HG03280 (cell line): ENCODE data around the gene TEX48.

Experiments used
- ATAC-seq: cut with Tn5 transposase; IDR thresholded peaks from one replicate; pipeline ENCODE4 v1.9.1; 2021; ENCODE audit warnings: mild to moderate bottlenecking, moderate library complexity; ENCODE audit not compliant: unreplicated experiment

TEX48 gene

GRCh38 chr9:114694146-114694545 lies 12.2 kb upstream of the TEX48 start:
- ATAC-seq, result no peak

DNA sequence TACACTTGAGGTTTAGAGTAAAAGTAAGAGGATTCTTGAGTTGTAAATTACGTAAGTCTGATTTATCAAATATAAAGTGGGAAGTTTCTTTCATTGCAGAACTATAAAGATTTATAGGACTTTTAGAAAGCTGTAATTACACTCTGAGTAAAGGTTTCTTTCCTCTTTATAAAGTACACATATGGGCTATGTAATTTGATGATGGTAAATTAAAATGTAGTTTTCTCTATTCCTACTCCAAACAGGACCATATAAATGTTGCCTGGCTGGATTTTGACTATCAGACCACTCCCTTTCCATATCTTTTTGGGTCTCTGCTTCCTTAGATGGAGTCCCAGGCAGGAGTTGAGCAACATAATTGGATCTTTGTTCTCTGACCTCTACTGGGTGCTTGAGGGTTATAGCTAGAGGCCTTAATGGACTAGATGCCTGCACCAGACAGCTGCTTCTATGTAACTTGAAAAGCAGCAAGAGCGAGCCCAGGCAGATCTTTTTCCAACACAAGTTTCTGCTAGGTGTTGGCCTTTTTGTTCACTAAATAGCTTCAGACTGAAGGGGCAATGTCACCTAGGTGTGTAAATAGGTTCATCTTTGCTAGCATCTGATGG lies 11.4 kb upstream of the TEX48 start:
- no peak for ATAC-seq

DNA sequence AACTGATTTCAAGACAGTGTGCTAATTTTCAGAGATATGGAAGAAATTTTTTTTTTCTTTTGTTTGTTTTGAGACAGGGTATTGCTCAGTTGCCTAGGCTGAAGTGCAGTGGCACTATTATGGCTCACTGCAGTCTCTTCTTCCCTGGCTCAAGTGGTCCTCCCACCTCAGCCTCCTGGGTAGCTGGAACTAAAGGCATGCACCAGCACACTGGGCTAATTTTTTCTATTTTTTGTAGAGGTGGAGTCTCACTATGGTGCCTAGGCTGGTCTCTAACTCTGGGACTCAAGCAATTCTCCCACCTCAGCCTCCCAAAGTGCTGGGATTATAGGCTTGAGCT lies 9.9 kb upstream of the TEX48 start:
- no peak for ATAC-seq

DNA sequence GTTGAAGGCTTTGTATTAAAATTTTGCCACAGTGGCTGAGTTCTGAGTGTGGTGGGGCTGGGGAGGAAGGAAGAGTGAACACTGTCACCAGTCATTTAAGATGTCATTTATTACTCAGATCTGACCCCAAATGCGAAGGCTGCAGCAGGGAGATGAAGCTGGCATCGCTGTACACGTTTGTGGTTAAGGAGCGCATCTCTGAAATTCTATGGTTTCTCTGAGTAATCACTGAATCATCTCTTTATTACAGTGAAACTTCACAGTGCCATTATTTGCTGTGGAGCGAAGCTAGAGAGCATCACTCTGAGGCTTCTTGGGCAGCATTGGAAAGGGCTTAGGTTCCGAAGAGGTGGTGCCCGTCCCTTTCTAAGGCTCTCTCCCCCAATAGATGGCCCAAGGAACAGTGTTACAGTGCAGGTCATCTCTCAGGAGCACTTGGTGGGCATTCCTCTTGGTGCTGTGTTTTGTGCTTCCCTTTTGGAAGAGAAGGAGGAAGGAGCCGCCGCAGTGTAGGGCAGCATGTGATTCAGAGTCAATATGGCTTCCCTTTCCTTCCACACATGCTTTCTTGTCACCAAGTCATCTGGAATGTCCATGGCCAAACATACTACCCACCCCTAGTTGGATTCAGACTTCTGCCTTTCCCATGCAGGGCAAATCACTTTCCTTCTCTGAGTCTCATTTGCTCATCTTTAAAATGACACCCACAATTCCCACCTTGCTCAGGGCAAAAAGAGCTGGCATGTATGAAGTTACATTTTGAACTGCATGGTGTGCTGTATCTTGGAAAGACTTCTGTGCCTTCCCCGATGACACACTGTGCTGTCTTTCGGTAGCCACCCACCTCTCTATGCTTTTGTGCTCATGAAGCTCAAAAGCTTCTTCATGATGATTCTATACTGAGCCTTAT lies 9.3 kb upstream of the TEX48 start:
- peak; percentile 49 for ATAC-seq

GRCh38 chr9:114690308-114690707 lies 8.3 kb upstream of the TEX48 start:
- ATAC-seq, result no peak

- ATAC-seq, result no peak
Measured at GRCh38 chr9:114689813-114690212, 7.8 kb upstream of the TEX48 start.

- ATAC-seq, result no peak
Measured at GRCh38 chr9:114688909-114689610, 7.1 kb upstream of the TEX48 start.

GRCh38 chr9:114688379-114688778 lies 6.4 kb upstream of the TEX48 start:
- ATAC-seq, result no peak

GRCh38 chr9:114687034-114687433 lies 5.0 kb upstream of the TEX48 start:
- no peak for ATAC-seq

DNA sequence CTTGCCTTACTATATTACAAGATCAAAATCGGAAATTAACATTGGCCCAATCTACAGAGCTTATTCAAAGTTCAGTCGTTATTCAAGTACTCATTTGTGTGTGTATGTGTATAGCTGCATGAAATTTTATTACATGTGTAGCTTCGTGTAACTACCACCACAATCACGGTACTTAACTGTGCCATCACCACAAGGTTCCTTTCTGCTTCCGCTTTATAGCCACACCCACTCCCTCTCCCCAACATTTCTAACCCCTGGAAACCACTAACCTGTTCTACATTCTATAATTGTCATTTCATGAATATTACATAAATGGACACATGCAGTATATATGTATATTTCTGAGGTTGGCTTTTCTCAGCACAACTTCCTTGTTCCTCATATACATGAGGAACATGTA lies 4.0 kb upstream of the TEX48 start:
- ATAC-seq, result no peak

DNA sequence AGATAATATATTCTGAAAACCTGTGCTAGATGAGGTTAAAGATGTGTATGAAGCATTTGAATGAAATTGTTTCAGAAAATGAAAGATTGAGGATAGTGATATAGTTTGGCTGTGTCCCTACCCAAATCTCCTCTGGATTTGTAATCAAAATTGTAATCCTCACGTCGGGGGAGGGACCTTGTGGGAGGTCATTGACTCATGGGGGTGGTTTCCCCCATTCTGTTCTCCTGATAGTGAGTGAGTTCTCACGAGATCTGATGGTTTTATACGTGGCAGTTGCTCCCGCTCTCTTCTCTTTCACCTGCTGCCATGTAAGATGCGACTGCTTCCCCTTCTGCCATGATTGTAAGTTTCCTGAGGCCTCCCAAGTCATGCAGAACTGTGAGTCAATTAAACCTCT lies 2.0 kb upstream of the TEX48 start:
- ATAC-seq, result no peak

DNA sequence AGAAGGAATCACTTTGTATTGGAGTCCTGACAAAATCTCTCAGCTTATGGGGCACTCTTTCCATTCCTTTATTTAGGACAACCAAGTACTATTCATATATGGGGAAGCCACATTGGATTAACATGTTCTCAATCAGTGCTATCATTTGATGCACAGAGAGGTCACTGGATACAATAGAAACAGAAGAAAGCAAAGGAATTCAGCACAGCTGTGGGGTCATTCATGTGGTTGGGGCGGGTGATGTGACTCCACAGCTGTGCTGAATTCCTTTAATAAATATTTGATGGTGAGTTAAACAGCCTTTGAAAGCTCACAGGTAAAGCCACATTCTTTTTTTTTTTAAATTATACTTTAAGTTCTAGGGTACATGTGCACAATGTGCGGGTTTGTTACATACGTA lies 854 bp upstream of the TEX48 start:
- ATAC-seq, result no peak

DNA sequence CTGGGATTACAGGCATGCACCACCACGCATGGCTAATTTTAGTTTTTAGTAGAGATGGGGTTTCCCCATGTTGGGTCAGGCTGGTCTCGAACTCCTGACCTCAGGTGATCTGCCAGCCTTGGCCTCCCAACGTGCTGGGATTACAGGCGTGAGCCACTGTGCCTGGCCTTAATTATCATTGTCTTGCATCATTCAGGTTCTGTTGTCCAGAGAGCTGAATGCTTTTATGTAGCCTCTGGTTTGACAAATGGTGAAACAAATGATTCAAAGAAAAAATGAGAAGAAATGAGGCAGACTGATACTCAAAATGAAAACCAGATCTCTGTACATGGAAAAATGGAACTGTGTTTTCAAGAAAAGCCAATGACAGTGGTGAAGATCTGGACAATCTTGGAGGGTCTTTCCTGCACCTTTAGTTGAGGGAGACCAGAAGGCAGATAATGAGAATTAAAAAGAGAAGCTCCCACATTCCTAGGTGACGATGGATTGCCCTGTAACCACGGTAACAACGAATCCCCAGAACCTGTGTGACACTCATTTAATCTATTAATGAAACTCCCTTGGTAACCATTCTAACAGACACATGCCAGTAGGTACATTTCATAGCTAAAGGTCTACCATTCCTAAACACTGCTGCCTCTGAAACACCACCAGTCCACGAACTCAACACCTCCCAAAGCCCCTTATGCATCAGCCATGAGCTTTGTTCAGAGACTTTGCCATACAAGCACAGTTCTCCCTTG lies 1.6 kb downstream of the TEX48 start:
- no peak for ATAC-seq

DNA sequence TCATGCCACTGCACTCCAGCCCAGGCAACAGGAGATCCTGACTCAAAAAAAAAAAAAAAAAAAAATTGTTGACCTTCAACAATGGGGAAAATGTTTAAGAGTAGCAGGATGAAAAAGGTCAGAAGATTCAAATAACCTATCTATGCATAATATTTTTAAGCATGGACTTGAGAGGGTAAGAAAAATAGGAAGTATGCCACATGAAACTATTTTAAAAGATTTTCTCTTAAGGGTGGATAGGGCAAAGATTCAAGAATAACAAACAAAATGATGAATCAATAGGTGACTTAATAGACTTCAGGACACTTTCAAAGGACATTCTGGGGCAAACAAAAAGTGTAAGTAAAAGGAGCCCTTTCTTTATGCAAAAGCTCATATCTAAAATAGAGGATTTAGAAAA lies 3.2 kb downstream of the TEX48 start:
- ATAC-seq, result no peak

- no peak for ATAC-seq
Measured at GRCh38 chr9:114678130-114678529, 3.9 kb downstream of the TEX48 start.

DNA sequence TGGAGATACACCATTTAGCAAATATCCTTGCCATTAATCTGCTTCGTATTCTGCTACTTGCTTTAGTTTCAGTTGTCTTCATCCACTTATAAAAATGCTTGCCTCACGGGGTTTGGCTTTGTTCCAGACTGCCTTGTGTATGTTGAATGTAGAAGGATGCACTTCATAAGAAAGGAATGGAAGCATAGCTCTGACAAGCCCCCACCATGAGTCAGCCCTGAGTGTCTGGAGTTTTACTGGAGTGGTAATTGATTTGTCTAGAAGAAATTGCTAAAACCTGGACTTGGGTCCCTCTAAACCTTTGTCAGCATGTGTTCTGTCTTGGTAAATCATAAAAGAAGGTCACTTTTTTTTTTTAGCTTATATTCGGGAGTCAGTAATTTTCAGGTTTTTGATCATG lies 4.6 kb downstream of the TEX48 start:
- ATAC-seq, result no peak

- ATAC-seq, result no peak
Measured at GRCh38 chr9:114676901-114677300, 5.1 kb downstream of the TEX48 start.

- ATAC-seq, result no peak
Measured at GRCh38 chr9:114674798-114675540, 7.0 kb downstream of the TEX48 start.

- ATAC-seq, result no peak
Measured at GRCh38 chr9:114674076-114674797, 7.8 kb downstream of the TEX48 start.

- ATAC-seq, result no peak
Measured at GRCh38 chr9:114671605-114672004, 10.4 kb downstream of the TEX48 start.
